ENCODE measurements around the gene GRIA1. TPM values are rescaled to one million over a fixed set of nuclear protein-coding genes. Genes with fewer than 3 reads are reported as not detected.
A peak's percentile ranks its signal among the peaks of the same experiment; 100 is the strongest.

The GRIA1 gene
- total RNA-seq, 1 donor from 2014 or later = 1.6 TPM

DNA sequence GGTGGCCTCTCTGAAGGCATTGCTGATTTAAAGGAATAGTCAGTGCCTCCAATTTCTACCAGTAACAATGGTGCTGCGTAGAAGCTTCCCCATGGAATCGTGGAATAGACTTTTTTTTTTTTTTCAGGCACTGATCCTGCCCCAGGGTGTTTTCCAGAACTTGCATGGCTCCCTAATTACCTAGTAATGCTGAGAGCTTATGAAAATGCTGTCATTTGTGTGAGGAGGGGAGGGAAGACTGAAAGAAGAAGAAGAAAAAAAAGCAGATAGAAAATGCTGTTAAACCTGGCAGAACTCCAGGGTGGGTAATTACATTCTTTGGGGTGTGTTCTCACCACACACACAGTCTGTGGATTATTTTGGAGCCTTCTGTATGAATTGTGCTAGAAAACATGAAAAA lies 4.8 kb upstream of the GRIA1 start:
- no peak for DNase-seq (ENCODE audit: low read depth, low spot score)
- H3K9me3 Mint-ChIP-seq = peaks cover 2% of the 10 kb centered on the region

DNA sequence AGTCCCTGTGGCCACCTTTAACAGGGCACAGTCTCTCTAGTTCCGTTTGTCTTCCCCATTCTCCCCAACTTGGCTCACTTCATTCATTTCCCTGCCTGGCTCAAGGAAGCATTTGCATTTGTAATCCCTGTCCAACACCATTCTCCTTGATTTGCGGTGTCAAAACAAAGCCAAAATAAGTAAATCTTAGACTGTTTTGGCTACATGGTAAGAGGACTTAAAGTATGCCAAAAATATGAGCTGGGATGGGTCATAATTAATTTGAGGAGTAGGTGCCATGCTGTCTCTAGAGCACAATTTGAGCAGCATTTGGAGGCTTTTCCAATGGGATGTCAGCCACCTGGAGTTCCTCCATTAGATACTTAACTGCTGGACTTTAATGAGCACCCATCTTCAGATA lies 3.7 kb upstream of the GRIA1 start:
- Mint-ChIP-seq H3K9me3 (peaks cover 1% of the 10 kb centered on the region), H3K4me3 (no peak overlapping the region), H3K27ac (ENCODE audit: unreplicated experiment) (no peak overlapping the region), H3K4me1 (peaks cover 22% of the 10 kb centered on the region), H3K27me3 (ENCODE audit: low read depth) (peaks cover 36% of the 10 kb centered on the region), H3K36me3 (ENCODE audit: low read depth) (no peaks in the 10 kb centered on the region)
- TF ChIP-seq, protein P1, sequence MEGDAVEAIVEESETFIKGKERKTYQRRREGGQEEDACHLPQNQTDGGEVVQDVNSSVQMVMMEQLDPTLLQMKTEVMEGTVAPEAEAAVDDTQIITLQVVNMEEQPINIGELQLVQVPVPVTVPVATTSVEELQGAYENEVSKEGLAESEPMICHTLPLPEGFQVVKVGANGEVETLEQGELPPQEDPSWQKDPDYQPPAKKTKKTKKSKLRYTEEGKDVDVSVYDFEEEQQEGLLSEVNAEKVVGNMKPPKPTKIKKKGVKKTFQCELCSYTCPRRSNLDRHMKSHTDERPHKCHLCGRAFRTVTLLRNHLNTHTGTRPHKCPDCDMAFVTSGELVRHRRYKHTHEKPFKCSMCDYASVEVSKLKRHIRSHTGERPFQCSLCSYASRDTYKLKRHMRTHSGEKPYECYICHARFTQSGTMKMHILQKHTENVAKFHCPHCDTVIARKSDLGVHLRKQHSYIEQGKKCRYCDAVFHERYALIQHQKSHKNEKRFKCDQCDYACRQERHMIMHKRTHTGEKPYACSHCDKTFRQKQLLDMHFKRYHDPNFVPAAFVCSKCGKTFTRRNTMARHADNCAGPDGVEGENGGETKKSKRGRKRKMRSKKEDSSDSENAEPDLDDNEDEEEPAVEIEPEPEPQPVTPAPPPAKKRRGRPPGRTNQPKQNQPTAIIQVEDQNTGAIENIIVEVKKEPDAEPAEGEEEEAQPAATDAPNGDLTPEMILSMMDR (conservative IDR thresholded peaks at IDR 0.05) = no peak
- DNase-seq (ENCODE audit: low read depth, low spot score) = no peak

More for the DNA sequence above, 4.8 kb upstream of the GRIA1 start:
- Mint-ChIP-seq H3K36me3 (ENCODE audit: low read depth) (no peaks in the 10 kb centered on the region), H3K4me3 (no peak overlapping the region), H3K4me1 (peaks cover 10% of the 10 kb centered on the region), H3K27ac (ENCODE audit: unreplicated experiment) (no peak overlapping the region), H3K27me3 (ENCODE audit: low read depth) (peaks cover 24% of the 10 kb centered on the region)
- TF ChIP-seq, protein P1 (conservative IDR thresholded peaks at IDR 0.05) = no peak

DNA sequence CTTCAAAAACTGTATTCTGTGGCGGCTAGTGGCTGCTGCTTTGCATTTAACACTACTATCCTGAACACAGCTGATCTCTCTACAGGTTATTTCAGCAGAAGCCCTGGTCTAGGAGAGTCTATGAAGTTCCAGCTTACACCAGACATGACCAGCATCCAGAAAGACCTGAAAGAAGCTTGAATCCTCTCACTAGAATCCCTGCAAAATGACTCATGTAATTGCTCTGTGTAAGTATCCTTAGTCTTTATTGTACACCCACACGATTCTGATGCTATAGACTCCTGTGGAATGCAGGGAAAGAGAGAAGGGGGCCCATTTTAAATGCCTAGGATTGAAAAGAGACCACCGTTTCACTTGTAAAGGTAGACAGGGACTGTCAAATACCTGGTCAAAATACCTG lies 859 bp upstream of the GRIA1 start:
- H3K36me3 Mint-ChIP-seq (ENCODE audit: low read depth) = no peaks in the 10 kb centered on the region
- peaks cover 27% of the 10 kb centered on the region for H3K4me1 Mint-ChIP-seq
- no peak for DNase-seq (ENCODE audit: low read depth, low spot score)
- peaks cover 45% of the 10 kb centered on the region for H3K27me3 Mint-ChIP-seq (ENCODE audit: low read depth)
- peak overlapping the region; percentile 45 for H3K27ac Mint-ChIP-seq (ENCODE audit: unreplicated experiment)
- TF ChIP-seq, protein P1 (conservative IDR thresholded peaks at IDR 0.05) = no peak
- no peaks in the 10 kb centered on the region for H3K9me3 Mint-ChIP-seq
- peak overlapping the region; percentile 54 for H3K4me3 Mint-ChIP-seq

DNA sequence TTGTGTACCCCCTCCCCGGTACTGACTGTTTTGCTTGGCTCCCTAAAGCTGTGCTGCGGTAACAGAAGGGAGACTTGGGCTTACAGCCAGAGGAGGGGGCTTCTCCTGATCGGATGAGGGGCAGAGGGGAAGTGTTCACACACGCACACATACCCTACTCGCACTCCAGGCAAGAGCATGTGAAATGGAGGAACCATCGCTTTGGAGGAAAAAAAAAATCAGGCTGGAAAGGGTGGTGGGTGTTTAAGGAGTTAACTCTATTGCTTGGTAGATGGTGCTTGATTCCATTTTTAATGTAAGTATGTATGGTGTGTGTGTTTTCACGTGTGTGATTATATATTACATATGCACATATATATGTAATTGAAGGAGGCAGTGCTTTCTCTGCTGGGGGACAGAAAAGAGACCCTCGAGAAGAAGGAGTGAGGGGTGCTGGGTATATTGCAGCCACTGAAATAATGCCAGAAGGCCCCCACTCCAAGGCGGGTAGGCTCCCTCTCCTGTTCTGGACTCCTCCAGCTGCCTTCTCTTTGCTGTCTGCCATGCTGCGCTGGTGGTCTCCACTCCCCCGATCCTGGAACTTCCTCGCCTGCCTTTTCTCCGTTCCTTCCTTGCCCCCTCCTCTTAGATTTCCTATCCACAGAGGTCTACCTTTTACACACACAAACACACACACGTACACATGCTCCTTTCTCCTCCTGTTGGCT lies 721 bp downstream of the GRIA1 start:
- TF ChIP-seq, protein P1 (conservative IDR thresholded peaks at IDR 0.05) = no peak
- no peak for DNase-seq (ENCODE audit: low read depth, low spot score)
- peaks cover 27% of the 10 kb centered on the region for H3K4me1 Mint-ChIP-seq
- peaks cover 45% of the 10 kb centered on the region for H3K27me3 Mint-ChIP-seq (ENCODE audit: low read depth)
- no peaks in the 10 kb centered on the region for H3K9me3 Mint-ChIP-seq
- no peak overlapping the region for H3K27ac Mint-ChIP-seq (ENCODE audit: unreplicated experiment)
- no peaks in the 10 kb centered on the region for H3K36me3 Mint-ChIP-seq (ENCODE audit: low read depth)
- peak overlapping the region; percentile 76 for H3K4me3 Mint-ChIP-seq

DNA sequence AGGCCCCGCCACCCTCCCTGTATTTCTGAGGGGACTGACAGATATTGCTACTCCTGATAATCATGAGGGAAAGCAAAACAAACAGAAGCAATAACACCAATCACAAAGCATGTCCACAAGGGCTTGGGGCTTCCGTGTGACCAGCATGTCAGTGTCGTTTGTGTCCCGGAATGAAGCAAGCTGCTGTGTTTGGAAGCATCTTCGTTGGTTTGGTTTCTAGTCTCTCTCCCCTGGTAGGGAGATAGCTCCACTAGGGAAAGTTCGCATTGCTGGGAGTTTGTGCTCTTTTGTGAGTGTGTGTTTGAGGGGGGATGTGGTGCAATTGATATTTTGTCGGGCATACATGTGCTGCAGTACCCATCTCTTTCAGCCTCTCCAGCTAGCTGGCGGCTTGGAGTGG lies 1.4 kb downstream of the GRIA1 start:
- Mint-ChIP-seq H3K9me3 (no peaks in the 10 kb centered on the region), H3K4me1 (peaks cover 27% of the 10 kb centered on the region), H3K27ac (ENCODE audit: unreplicated experiment) (peak overlapping the region; percentile 74), H3K36me3 (ENCODE audit: low read depth) (no peaks in the 10 kb centered on the region), H3K4me3 (peak overlapping the region; percentile 62), H3K27me3 (ENCODE audit: low read depth) (peaks cover 45% of the 10 kb centered on the region)
- DNase-seq (ENCODE audit: low read depth, low spot score) = no peak
- TF ChIP-seq, protein P1 (conservative IDR thresholded peaks at IDR 0.05) = no peak
